Right cardiac atrium (tissue), 5 donors: ENCODE results near the gene SNTG2. TPM values are rescaled to one million over a fixed set of nuclear protein-coding genes. Genes with fewer than 3 reads are reported as not detected.
A peak's percentile ranks its signal among the peaks of the same experiment; 100 is the strongest.
"Not testable (repeated sequence)": the region's sequence is repeated elsewhere in the genome, so short reads cannot be mapped to it uniquely, and the experiment has no call there.

Experiments
- ATAC-seq, 2 donors: fragments of 200-7000 bp; cut with Tn5 transposase; one replicate each; pipeline versions ENCODE4 v1.8.0 to v1.9.1; 2020; ENCODE audit warnings: moderate library complexity in 2 of 2, mild to moderate bottlenecking in 1 of 2
- DNase-seq, 3 donors: peaks; one replicate each; pipeline ENCODE4 v3.0.0-alpha.2; 2020
- H3K27ac ChIP-seq: one replicate; pipeline ENCODE4 v1.5.1; 2013; ENCODE audit warnings: mild to moderate bottlenecking, low read length, control low read depth, moderate library complexity
- H3K27me3 ChIP-seq: one replicate; pipeline ENCODE4 v1.6.1; 2013; ENCODE audit not compliant: control insufficient read depth, insufficient read depth
- H3K4me1 ChIP-seq: one replicate; pipeline ENCODE4 v1.6.1; 2013; ENCODE audit warnings: low read length; ENCODE audit not compliant: control insufficient read depth, insufficient read depth
- H3K4me3 ChIP-seq: one replicate; pipeline ENCODE4 v1.5.1; 2013; ENCODE audit warnings: low read length, control low read depth
- H3K9me3 ChIP-seq: one replicate; pipeline ENCODE4 v1.6.1; 2013; ENCODE audit warnings: low read length; ENCODE audit not compliant: control insufficient read depth
- WGBS: extraction: QIAGEN DNeasy Blood & Tissue Kit; methylation state at CpG from one replicate; pipeline ENCODE4 v1.1.7; 2013; 5-methylcytosine and 5-hydroxymethylcytosine counted together
- intact Hi-C, 4 donors: fragments of 100-400 bp; cut with DNase I; formaldehyde crosslinking; loops; one replicate each; pipeline versions ENCODE4 v1.11.0 to v1.14.0; 2022 to 2023
- polyA plus RNA-seq: library from polyadenylated mRNA; stranded (reverse); fragments of 200-250 nt; gene quantifications from one replicate; pipeline ENCODE4 v1.2.3, GENCODE V29; 2013
- total RNA-seq, 4 donors: library from RNA; stranded (reverse); fragmentation: NEBNext Ultra II Directional; extraction: Animal tissue kit (Norgen Biotek cat#: 25700); gene quantifications; one replicate each; pipeline ENCODE4 v1.2.1, GENCODE V29; 2021
- donor health status: healthy with polysubstance abuse.
- donor health status: DM: no; HTN: yes; CAD: no.
- donor health status: DM: no; HTN: no; CAD: no.
- donor health status: DM: no; HTN: yes; CAD: no; lungs with severe emphysema.
- donor health status: DM: yes; HTN: yes; CAD: no.

SNTG2 gene
- total and polyA plus RNA-seq, 5 donors: 0.34 to 2.0 (median 0.93) TPM; not detected in 1

GRCh38 chr2:1101011-1101782, 150.5 kb downstream of the SNTG2 start:
- no peak overlapping the region for H3K4me3 ChIP-seq
- no peak overlapping the region for H3K27ac ChIP-seq
- no peaks in the 10 kb centered on the region for H3K27me3 ChIP-seq
- intact Hi-C loops: no loop called here
- DNase-seq (no peak), ATAC-seq (no peak)
- WGBS: 82% methylated on average over 10 of the region's 10 CpGs
- no peaks in the 10 kb centered on the region for H3K4me1 ChIP-seq
- no peaks in the 10 kb centered on the region for H3K9me3 ChIP-seq

GRCh38 chr2:1101982-1102590, 151.4 kb downstream of the SNTG2 start:
- intact Hi-C loops: no loop called here
- H3K27me3 ChIP-seq: no peaks in the 10 kb centered on the region
- H3K4me3 ChIP-seq: no peak overlapping the region
- 72% methylated on average over 16 of the region's 16 CpGs for WGBS
- H3K9me3 ChIP-seq: no peaks in the 10 kb centered on the region
- DNase-seq (no peak), ATAC-seq (no peak)
- H3K27ac ChIP-seq: no peak overlapping the region
- no peaks in the 10 kb centered on the region for H3K4me1 ChIP-seq

DNA sequence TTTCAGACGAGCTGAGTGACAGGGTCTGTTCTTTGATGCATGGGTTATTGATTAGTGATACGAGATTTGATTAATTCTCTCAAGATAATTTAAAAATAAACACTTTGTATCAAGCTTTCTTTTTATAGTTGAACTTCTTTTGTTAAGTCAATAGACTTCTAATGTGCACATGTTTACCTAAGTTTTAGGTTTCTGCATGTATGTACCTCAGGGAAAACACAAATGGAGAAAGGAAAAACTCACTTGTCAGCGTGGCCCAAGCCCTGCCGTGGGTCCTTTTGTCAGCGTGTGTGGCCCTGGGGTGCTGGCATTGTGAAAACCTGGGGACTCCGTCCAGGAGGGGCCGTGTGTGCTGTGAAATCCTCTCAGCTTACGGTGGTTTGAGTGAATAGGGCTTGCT, 153.7 kb downstream of the SNTG2 start:
- Histone ChIP-seq H3K27me3 (no peaks in the 10 kb centered on the region), H3K4me3 (no peak overlapping the region), H3K9me3 (no peaks in the 10 kb centered on the region), H3K4me1 (no peaks in the 10 kb centered on the region), H3K27ac (no peak overlapping the region)
- ATAC-seq (no peak), DNase-seq (no peak)
- intact Hi-C loops: no loop called here
- 78% methylated on average over 8 of the region's 8 CpGs for WGBS

DNA sequence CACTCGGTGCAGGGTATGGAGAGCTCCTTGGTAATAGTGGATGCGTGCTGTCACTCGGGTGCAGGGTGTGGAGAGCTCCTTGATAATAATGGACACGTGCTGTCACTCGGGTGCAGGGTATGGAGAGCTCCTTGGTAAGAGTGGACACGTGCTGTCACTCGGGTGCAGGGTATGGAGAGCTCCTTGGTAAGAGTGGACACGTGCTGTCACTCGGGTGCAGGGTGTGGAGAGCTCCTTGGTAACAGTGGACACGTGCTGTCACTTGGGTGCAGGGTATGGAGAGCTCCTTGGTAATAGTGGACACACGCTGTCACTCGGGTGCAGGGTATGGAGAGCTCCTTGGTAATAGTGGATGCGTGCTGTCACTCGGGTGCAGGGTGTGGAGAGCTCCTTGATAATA, 155.7 kb downstream of the SNTG2 start:
- H3K27me3 ChIP-seq, H3K4me1 ChIP-seq, intact Hi-C loops, H3K4me3 ChIP-seq, ATAC-seq, DNase-seq, H3K27ac ChIP-seq, H3K9me3 ChIP-seq: not testable (repeated sequence)
- 78% methylated on average over 13 of the region's 14 CpGs for WGBS

DNA sequence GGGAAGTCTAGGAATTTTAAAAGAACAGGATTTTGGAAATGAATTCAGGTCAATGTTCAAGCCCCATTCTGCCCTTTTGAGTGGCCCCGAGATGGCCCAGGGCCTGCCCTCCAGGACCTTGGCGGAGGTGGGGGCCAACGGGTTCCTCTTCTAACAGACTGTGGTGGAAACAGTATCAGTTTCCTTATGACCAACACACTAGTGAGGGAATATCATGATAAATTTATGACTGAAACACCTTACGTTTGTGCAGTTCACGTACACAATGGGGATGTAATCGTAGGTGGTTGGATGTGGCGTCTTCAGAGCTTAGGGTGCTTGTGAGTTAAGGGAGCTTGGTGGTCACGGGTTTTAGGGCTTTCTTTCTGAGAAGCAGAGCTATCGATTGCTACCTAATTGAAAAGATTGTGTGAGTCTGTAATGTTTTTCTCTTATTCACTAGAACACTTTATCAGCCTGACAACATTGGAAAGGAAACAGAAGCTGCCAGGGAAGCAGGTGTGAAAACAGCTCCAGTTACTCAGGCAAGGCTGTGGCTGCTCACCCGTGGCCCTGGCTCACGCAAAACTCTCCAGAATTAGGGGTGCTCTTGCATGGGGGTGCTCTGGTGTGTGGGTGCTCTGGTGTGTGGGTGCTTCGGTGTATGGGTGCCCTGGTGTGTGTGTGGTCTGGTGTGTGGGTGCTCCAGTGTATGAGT, 165.3 kb downstream of the SNTG2 start:
- WGBS: 72% methylated on average over 12 of the region's 12 CpGs
- ATAC-seq: peak in 1 of 2 donors; percentile 41

GRCh38 chr2:1117569-1117968, 166.9 kb downstream of the SNTG2 start:
- Histone ChIP-seq H3K9me3 (no peaks in the 10 kb centered on the region), H3K4me1 (no peaks in the 10 kb centered on the region), H3K27me3 (no peaks in the 10 kb centered on the region), H3K27ac (no peak overlapping the region), H3K4me3 (no peak overlapping the region)
- no peak for ATAC-seq
- WGBS: 86% methylated on average over 5 of the region's 5 CpGs
- no peak for DNase-seq
- intact Hi-C loops: no loop called here

More for the DNA sequence above, 165.3 kb downstream of the SNTG2 start:
- Histone ChIP-seq H3K9me3 (no peaks in the 10 kb centered on the region), H3K27me3 (no peaks in the 10 kb centered on the region), H3K27ac (no peak overlapping the region), H3K4me1 (no peaks in the 10 kb centered on the region), H3K4me3 (no peak overlapping the region)
- intact Hi-C loops: no loop called here
- DNase-seq: no peak

- ATAC-seq (no peak), DNase-seq (no peak)
- Histone ChIP-seq H3K27me3 (no peaks in the 10 kb centered on the region), H3K27ac (no peak overlapping the region), H3K9me3 (no peaks in the 10 kb centered on the region), H3K4me3 (no peak overlapping the region), H3K4me1 (no peaks in the 10 kb centered on the region)
- 44% methylated on average over 1 of the region's 1 CpG for WGBS
- intact Hi-C loops: no loop called here
Observed at GRCh38 chr2:1125217-1125616, 174.6 kb downstream of the SNTG2 start.

DNA sequence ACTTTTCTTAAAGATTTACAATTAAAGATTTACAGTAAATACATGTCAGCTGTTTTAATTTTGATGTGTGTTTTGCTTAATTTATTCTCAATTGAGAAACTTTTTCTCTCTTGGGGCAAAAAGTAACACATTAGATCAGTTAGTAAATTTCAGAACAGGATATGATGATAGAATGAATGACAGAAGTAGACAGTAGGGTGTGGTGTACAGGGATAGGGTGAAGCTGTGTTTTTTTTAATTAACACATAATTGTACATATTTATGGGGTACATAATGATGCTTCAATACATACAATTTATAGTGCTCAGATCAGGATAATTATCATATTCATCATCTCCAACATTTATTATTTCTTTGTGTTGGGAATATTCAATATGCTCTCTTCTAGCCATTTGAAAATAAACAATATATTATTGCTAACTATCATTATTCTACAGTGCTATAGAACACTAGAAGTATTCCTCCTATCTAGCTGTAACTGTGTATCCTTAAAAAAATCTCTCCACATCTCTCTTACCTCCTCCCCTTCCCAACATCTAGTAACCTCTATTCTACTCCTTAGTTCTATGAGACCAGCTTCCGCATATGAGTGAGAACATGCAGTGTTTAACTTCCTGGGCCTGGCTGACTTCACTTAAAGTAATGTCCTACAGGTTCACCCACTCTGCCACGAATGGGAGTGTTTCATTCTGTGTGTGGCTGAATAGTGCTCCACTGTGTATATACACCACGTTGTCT, 175.2 kb downstream of the SNTG2 start:
- 77% methylated on average over 3 of the region's 3 CpGs for WGBS
- H3K27me3 ChIP-seq: no peaks in the 10 kb centered on the region
- no peaks in the 10 kb centered on the region for H3K9me3 ChIP-seq
- DNase-seq (no peak), ATAC-seq (no peak)
- H3K4me3 ChIP-seq: no peak overlapping the region
- H3K4me1 ChIP-seq: no peaks in the 10 kb centered on the region
- no peak overlapping the region for H3K27ac ChIP-seq
- intact Hi-C loops: no loop called here

DNA sequence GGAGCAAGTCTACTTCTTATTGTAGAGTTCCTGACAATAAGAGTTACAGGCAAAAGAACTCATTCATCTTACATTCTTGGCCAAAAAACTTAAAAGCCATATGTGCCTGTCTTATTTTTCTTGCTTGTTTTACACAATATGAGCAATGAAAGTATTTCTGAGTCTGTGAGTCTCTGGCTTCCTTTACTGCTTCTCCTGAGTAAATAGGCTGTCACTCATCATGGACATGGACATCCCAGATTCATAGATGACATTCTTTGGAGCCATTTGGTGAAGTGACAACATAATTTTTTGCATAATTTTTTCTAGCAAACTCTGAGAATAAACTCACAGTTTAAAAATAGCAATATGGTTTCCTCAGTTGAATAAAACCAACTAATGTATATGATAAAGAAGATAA, 179.3 kb downstream of the SNTG2 start:
- Histone ChIP-seq H3K27me3 (no peaks in the 10 kb centered on the region), H3K9me3 (no peaks in the 10 kb centered on the region), H3K27ac (no peak overlapping the region), H3K4me1 (no peaks in the 10 kb centered on the region), H3K4me3 (no peak overlapping the region)
- no peak for DNase-seq
- ATAC-seq: no peak
- intact Hi-C loops: no loop called here

GRCh38 chr2:1130922-1131321, 180.3 kb downstream of the SNTG2 start:
- no peak for DNase-seq
- no peak overlapping the region for H3K4me3 ChIP-seq
- no peak overlapping the region for H3K27ac ChIP-seq
- 75% methylated on average over 2 of the region's 2 CpGs for WGBS
- H3K9me3 ChIP-seq: no peaks in the 10 kb centered on the region
- intact Hi-C loops: no loop called here
- ATAC-seq: no peak
- H3K4me1 ChIP-seq: no peaks in the 10 kb centered on the region
- H3K27me3 ChIP-seq: no peaks in the 10 kb centered on the region
